Hepatocyte (in vitro differentiated cells): ENCODE results near the gene CACNA1F. TPM values are rescaled to one million over a fixed set of nuclear protein-coding genes. Genes with fewer than 3 reads are reported as not detected.

ENCODE experiments used
- DNase-seq: peaks from one replicate; pipeline ENCODE4 v3.0.0-alpha.2; 2016; ENCODE audit warnings: low spot score
- H2AFZ ChIP-seq: fragments of 200-600 bp; sonication (generic); 2 replicates; pipeline ENCODE4 v1.6.0; 2016; ENCODE audit warnings: antibody characterized with exemption, mild to moderate bottlenecking
- H3K27ac ChIP-seq: fragments of 200-600 bp; sonication (generic); 2 replicates; pipeline ENCODE4 v1.5.1; 2016; ENCODE audit warnings: mild to moderate bottlenecking
- H3K27me3 ChIP-seq: fragments of 200-600 bp; sonication (generic); 2 replicates; pipeline ENCODE4 v1.6.1; 2016
- H3K36me3 ChIP-seq: fragments of 200-600 bp; sonication (generic); replicated peaks from 2 replicates; pipeline ENCODE4 v1.5.1; 2016; ENCODE audit warnings: low read depth; ENCODE audit not compliant: insufficient read depth
- H3K4me1 ChIP-seq: fragments of 200-600 bp; sonication (generic); 2 replicates; pipeline ENCODE4 v1.5.1; 2016; ENCODE audit warnings: mild to moderate bottlenecking, moderate library complexity; ENCODE audit not compliant: insufficient read depth
- H3K4me2 ChIP-seq: fragments of 200-600 bp; sonication (generic); 2 replicates; pipeline ENCODE4 v1.6.0; 2016
- H3K4me3 ChIP-seq: fragments of 200-600 bp; sonication (generic); 2 replicates; pipeline ENCODE4 v1.5.1; 2016; ENCODE audit warnings: mild to moderate bottlenecking
- H3K79me2 ChIP-seq: fragments of 200-600 bp; sonication (generic); 2 replicates; pipeline ENCODE4 v1.6.0; 2017; ENCODE audit warnings: mild to moderate bottlenecking
- H3K9me2 ChIP-seq: fragments of 200-600 bp; sonication (generic); replicated peaks from 2 replicates; pipeline ENCODE4 v1.6.0; 2017; ENCODE audit warnings: mild to moderate bottlenecking; ENCODE audit not compliant: insufficient read depth
- H3K9me3 ChIP-seq: fragments of 200-600 bp; sonication (generic); 2 replicates; pipeline ENCODE4 v1.5.1; 2016; ENCODE audit warnings: low read depth, mild to moderate bottlenecking
- H4K20me1 ChIP-seq: fragments of 200-600 bp; sonication (generic); 2 replicates; pipeline ENCODE4 v1.6.0; 2016; ENCODE audit warnings: mild to moderate bottlenecking; ENCODE audit not compliant: insufficient read depth, poor library complexity, severe bottlenecking
- EZH2 ChIP-seq: fragments of 200-600 bp; sonication (generic); IDR thresholded peaks from 2 replicates; pipeline ENCODE4 v1.6.1; 2016; ENCODE audit warnings: antibody characterized with exemption, mild to moderate bottlenecking, borderline replicate concordance
- EZH2phosphoT487 ChIP-seq: fragments of 200-600 bp; sonication (generic); IDR thresholded peaks from one replicate; pipeline ENCODE4 v1.6.1; 2018; ENCODE audit warnings: antibody characterized with exemption, mild to moderate bottlenecking, low read depth, moderate library complexity; ENCODE audit not compliant: unreplicated experiment, severe bottlenecking
- WGBS: methylation state at CpG from one replicate; pipeline ENCODE4 v1.1.6; 2016; ENCODE audit warnings: low lambda C conversion rate; ENCODE audit errors: missing lambda C conversion rate; 5-methylcytosine and 5-hydroxymethylcytosine counted together
- polyA plus RNA-seq: library from polyadenylated mRNA; unstranded; fragments of >200 nt; fragmentation: Nextera tagmentation; extraction: Ambion mirVana; gene quantifications from 2 replicates; pipeline ENCODE4 v1.2.1, GENCODE V29; 2016
- total RNA-seq: library from RNA; depleted of rRNA; stranded (reverse); fragments of >200 nt; gene quantifications from 2 replicates; pipeline ENCODE4 v1.2.3, GENCODE V29; 2014
- TF ChIP-seq, protein P1 (sequence below): fragments of 200-600 bp; sonication (generic); IDR thresholded peaks from 2 replicates; pipeline ENCODE4 v1.5.1; 2016; ENCODE audit warnings: antibody characterized with exemption, mild to moderate bottlenecking; ENCODE audit not compliant: poor library complexity

CACNA1F gene
- total and polyA plus RNA-seq, 2 experiments from 2014 or later, result 0.27 to 1.6 TPM

DNA sequence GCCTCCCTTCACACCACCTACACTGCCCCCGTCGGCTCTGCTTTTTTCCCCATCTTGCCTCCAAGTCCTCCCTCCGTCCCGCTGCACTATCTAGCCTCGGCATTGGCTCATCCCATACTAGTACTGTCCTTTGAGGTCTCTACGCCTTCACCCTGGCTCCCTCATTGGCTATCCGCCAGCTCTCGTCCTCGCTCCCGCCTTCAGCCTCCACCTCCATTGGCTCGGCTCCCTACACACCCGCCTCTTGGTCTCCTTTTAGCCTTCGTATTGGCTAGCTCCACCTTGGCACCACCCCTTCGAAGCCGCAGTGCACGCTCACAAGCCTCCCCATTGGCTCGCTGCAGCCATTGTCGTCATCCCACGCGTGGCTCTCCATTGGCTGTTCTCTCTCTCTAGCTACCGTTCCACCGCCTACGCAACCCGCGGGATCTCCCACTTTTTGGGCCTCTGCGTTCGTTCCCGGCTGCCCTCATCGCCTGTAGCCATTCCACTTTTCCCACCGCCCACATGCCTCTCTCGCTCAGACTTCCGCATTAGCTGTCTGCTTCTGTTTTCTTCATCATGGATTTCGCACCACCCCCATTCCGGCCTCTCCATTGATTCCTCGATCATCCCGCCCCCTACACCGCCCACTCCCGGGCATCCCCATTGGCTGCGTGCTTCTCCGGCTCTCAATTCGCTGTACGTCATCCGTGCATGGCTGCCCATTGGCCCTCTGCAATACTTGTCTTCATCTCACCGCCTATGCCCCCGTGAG, 36.0 kb upstream of the CACNA1F start:
- peak overlapping the region; percentile 11 for H3K4me3 ChIP-seq
- H3K4me2 ChIP-seq, result peak overlapping the region; percentile 72
- no peaks in the 10 kb centered on the region for H3K27me3 ChIP-seq
- no peaks in the 10 kb centered on the region for H3K9me2 ChIP-seq
- no peaks in the 10 kb centered on the region for H3K9me3 ChIP-seq
- H3K4me1 ChIP-seq, result peaks cover 6% of the 10 kb centered on the region
- peak overlapping the region; percentile 95 for H3K27ac ChIP-seq
- no peaks in the 10 kb centered on the region for H4K20me1 ChIP-seq
- TF ChIP-seq EZH2phosphoT487 (no peak), EZH2 (no peak)
- TF ChIP-seq, protein P1, sequence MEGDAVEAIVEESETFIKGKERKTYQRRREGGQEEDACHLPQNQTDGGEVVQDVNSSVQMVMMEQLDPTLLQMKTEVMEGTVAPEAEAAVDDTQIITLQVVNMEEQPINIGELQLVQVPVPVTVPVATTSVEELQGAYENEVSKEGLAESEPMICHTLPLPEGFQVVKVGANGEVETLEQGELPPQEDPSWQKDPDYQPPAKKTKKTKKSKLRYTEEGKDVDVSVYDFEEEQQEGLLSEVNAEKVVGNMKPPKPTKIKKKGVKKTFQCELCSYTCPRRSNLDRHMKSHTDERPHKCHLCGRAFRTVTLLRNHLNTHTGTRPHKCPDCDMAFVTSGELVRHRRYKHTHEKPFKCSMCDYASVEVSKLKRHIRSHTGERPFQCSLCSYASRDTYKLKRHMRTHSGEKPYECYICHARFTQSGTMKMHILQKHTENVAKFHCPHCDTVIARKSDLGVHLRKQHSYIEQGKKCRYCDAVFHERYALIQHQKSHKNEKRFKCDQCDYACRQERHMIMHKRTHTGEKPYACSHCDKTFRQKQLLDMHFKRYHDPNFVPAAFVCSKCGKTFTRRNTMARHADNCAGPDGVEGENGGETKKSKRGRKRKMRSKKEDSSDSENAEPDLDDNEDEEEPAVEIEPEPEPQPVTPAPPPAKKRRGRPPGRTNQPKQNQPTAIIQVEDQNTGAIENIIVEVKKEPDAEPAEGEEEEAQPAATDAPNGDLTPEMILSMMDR, result no peak
- no peaks in the 10 kb centered on the region for H3K36me3 ChIP-seq
- peak overlapping the region; percentile 14 for H2AFZ ChIP-seq
- H3K79me2 ChIP-seq, result peaks cover 33% of the 10 kb centered on the region
- 40% methylated on average over 44 of the region's 45 CpGs for WGBS
- peak; percentile 96 for DNase-seq

DNA sequence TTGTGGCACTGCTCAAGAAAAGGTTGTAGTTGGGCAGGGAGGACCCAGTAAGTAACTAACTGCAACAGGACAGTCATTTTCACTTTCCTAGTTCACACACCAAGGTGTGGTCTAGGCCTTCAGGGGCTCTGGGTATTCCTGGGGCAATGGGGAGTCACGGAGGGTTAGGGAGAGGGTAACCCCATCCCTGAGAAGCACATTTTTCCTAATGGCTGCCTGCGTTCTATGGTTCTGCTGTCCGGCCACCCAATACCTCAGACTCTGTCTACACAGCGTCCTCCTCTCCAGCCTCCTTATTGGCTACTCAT, 35.5 kb upstream of the CACNA1F start:
- 42% methylated on average over 4 of the region's 4 CpGs for WGBS
- peaks cover 6% of the 10 kb centered on the region for H3K4me1 ChIP-seq
- H3K9me2 ChIP-seq, result no peaks in the 10 kb centered on the region
- H3K27me3 ChIP-seq, result no peaks in the 10 kb centered on the region
- H3K27ac ChIP-seq, result peak overlapping the region; percentile 88
- TF ChIP-seq, protein P1, result no peak
- no peak for TF ChIP-seq EZH2phosphoT487
- no peak for TF ChIP-seq EZH2
- H3K79me2 ChIP-seq, result peaks cover 33% of the 10 kb centered on the region
- H3K4me2 ChIP-seq, result peak overlapping the region; percentile 72
- H3K36me3 ChIP-seq, result no peaks in the 10 kb centered on the region
- no peaks in the 10 kb centered on the region for H4K20me1 ChIP-seq
- no peak for DNase-seq
- no peaks in the 10 kb centered on the region for H3K9me3 ChIP-seq
- H2AFZ ChIP-seq, result peak overlapping the region; percentile 14
- H3K4me3 ChIP-seq, result peak overlapping the region; percentile 11

DNA sequence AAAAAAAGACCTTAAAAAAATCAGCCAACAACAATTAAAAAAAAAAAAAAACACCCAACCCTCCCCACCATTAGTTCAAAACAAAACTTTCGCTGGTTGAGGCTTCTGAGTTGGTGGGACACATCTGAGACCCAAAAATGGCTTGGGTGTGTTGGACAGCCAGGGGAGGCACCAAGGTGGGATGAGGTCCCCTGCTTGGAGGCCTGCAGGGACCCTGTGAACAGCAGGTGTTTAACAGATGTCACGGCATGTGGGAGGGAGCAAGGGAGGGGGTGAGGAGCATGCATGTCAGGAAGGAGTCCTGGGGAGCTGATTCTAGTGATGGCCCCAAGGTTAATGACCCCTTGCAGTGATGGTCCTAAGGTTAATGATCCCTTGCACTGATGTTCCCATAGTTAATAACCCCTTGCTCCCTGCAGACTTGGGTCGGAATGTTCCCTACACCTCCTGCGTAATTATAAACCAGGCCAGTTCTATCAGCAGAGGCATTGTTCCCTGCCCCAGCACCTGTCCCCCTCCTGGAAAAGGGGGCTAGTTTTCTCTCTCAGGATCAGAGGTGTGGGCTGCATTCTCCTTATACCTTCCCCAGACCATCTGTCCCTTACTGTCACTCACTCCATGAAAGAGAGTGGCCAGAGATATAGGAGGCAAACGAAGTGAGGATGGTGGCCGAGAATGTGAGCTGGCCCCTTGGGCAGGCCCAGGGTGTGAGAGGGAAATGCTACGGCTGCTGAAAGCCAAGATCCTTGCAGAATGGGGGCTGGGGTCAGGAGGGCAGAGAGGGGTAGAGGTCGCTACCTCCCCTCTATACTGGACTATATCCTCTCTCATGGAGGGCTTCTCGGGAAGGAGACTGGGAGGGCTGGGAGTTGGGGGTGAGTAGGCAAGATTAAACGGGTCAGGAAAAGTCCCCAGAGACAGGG, 33.6 kb upstream of the CACNA1F start:
- Histone ChIP-seq H3K4me1 (peaks cover 6% of the 10 kb centered on the region), H3K9me3 (no peaks in the 10 kb centered on the region), H3K4me3 (no peak overlapping the region), H3K79me2 (peaks cover 18% of the 10 kb centered on the region), H3K27ac (no peak overlapping the region), H4K20me1 (no peaks in the 10 kb centered on the region), H2AFZ (no peak overlapping the region), H3K9me2 (no peaks in the 10 kb centered on the region), H3K27me3 (no peaks in the 10 kb centered on the region), H3K4me2 (no peak overlapping the region), H3K36me3 (no peaks in the 10 kb centered on the region)
- TF ChIP-seq, protein P1, result no peak
- TF ChIP-seq EZH2phosphoT487 (no peak), EZH2 (no peak)
- WGBS, result 72% methylated on average over 10 of the region's 10 CpGs
- no peak for DNase-seq
